K562 (cell line): Measurements from ENCODE around the gene POR. TPM values are rescaled to one million over a fixed set of nuclear protein-coding genes. Genes with fewer than 3 reads are reported as not detected.

Experiments
- EP300 ChIP-seq: IDR thresholded peaks from 2 replicates; pipeline ENCODE4 v1.6.1; 2012; ENCODE audit warnings: low read length, improper control_type of control experiment
- GTF2F1 ChIP-seq: IDR thresholded peaks from 2 replicates; pipeline ENCODE4 v1.6.1; 2011; ENCODE audit warnings: low read depth, low read length, improper control_type of control experiment
- JUNB ChIP-seq: fragments of 450-650 bp; formaldehyde crosslinking; conservative IDR thresholded peaks from 2 replicates; pipeline ENCODE4 v1.4.0; 2020; ENCODE audit warnings: mild to moderate bottlenecking
- MAX ChIP-seq: sonication (generic); formaldehyde crosslinking; IDR thresholded peaks from 2 replicates; pipeline ENCODE4 v1.9.0; 2022; ENCODE audit warnings: mild to moderate bottlenecking, missing genetic modification reagents
- MEIS2 ChIP-seq: fragments of 450-650 bp; IDR thresholded peaks from 2 replicates; pipeline ENCODE4 v1.6.1; 2014; ENCODE audit warnings: mild to moderate bottlenecking; ENCODE audit not compliant: partially characterized antibody
- NFYB ChIP-seq: IDR thresholded peaks from 2 replicates; pipeline ENCODE4 v1.6.1; 2011; ENCODE audit warnings: mild to moderate bottlenecking, moderate library complexity; ENCODE audit not compliant: insufficient read length; ENCODE audit errors: extremely low read depth
- RERE ChIP-seq: sonication (generic); formaldehyde crosslinking; IDR thresholded peaks from 2 replicates; pipeline ENCODE4 v1.8.0; 2023; ENCODE audit warnings: missing genetic modification reagents, mild to moderate bottlenecking, borderline replicate concordance
- ZBTB40 ChIP-seq, 2 experiments: fragments of 450-650 bp in 1 of 2; sonication (generic) in 1 of 2; formaldehyde crosslinking in 1 of 2; IDR thresholded peaks; 2 replicates each; pipeline versions ENCODE4 v1.7.1 to v1.9.0; 2016 to 2022; ENCODE audit warnings: inconsistent platforms in 1 of 2, mild to moderate bottlenecking in 1 of 2, missing genetic modification reagents in 1 of 2
- ZC3H8 ChIP-seq: fragments of 450-650 bp; IDR thresholded peaks from 2 replicates; pipeline ENCODE4 v1.6.1; 2017
- ZNF184 ChIP-seq: sonication (generic); formaldehyde crosslinking; IDR thresholded peaks from 2 replicates; pipeline ENCODE4 v1.5.0; 2020; ENCODE audit warnings: missing genetic modification reagents
- ZNF77 ChIP-seq: fragments of 250-450 bp; sonication (Bioruptor Pico); IDR thresholded peaks from 2 replicates; pipeline ENCODE4 v1.5.0; 2020
- polyA plus RNA-seq, 8 experiments: library from polyadenylated mRNA; depleted of rRNA in 4 of 8; stranded (reverse) in 5 of 8; unstranded in 3 of 8; fragments of >200 nt; fragmentation: Nextera tagmentation in 2 of 8; fragmentation: Illumina TruSeq in 1 of 8; extraction: Ambion mirVana in 2 of 8; extraction: Trizol in 1 of 8; gene quantifications; 2 replicates each; pipeline versions ENCODE4 v1.2.1 to v1.2.3, GENCODE V29; 2011 to 2014; ENCODE audit warnings: inconsistent platforms in 1 of 8, missing spikeins in 1 of 8
- total RNA-seq, 7 experiments: library from RNA; depleted of rRNA in 6 of 7; stranded (reverse); fragments of >200 nt in 6 of 7; fragmentation: Illumina TruSeq in 2 of 7; extraction: Trizol in 2 of 7; gene quantifications; 2 replicates each; pipeline versions ENCODE4 v1.2.1 to v1.2.3, GENCODE V29; 2011 to 2021; ENCODE audit warnings: low replicate concordance in 1 of 7

The POR gene
- total and polyA plus RNA-seq, 9 of the 15 experiments (the other 6 are each of a cell fraction or from before 2014, with no cell fraction given) = 4.7 to 142 (median 40.8) TPM

- TF ChIP-seq RERE (CRISPR knock-in tag) (no peak), NFYB (no peak), ZNF184 (CRISPR knock-in tag) (no peak), JUNB (CRISPR knock-in tag) (peak; percentile 66; the same call in 1 of the 2 replicates), ZC3H8 (no peak), ZBTB40 (IDR thresholded peaks at IDR 0.05) (no peak), ZBTB40 (CRISPR knock-in tag; IDR thresholded peaks at IDR 0.05) (no peak), MEIS2 (peak; percentile 46), ZNF77 (CRISPR knock-in tag) (no peak), GTF2F1 (no peak), MAX (CRISPR knock-in tag) (peak; percentile 85), EP300 (peak; percentile 92)
Observed at GRCh38 chr7:75937958-75938786, 23.2 kb downstream of the POR start (continued).
